NCI-H774 (cell line): Measurements from ENCODE around the gene ZDHHC21.

Experiments used
- DNase-seq: peaks from one replicate; lab custom pipeline; 2025; lab: John Stamatoyannopoulos, UW

The ZDHHC21 gene

GRCh38 chr9:14616188-14616982, 76.8 kb downstream of the ZDHHC21 start:
- DNase-seq: peak; percentile 47

GRCh38 chr9:14608540-14608939, 84.7 kb downstream of the ZDHHC21 start:
- DNase-seq: peak; percentile 89

- DNase-seq: no peak
Observed at GRCh38 chr9:14597171-14597799, 95.9 kb downstream of the ZDHHC21 start.

- no peak for DNase-seq
Observed at GRCh38 chr9:14593406-14593805, 99.8 kb downstream of the ZDHHC21 start.

GRCh38 chr9:14591411-14591810, 101.8 kb downstream of the ZDHHC21 start:
- DNase-seq: no peak

- no peak for DNase-seq
Observed at GRCh38 chr9:14585730-14586473, 107.3 kb downstream of the ZDHHC21 start.

- DNase-seq: peak; percentile 18
Observed at GRCh38 chr9:14584571-14584970, 108.7 kb downstream of the ZDHHC21 start.

- no peak for DNase-seq
Observed at GRCh38 chr9:14578030-14578429, 115.2 kb downstream of the ZDHHC21 start.

- no peak for DNase-seq
Observed at GRCh38 chr9:14574173-14574572, 119.1 kb downstream of the ZDHHC21 start.

GRCh38 chr9:14573319-14573718, 119.9 kb downstream of the ZDHHC21 start:
- DNase-seq: no peak

- DNase-seq: no peak
Observed at GRCh38 chr9:14565352-14566016, 127.7 kb downstream of the ZDHHC21 start.

GRCh38 chr9:14563902-14564624, 129.2 kb downstream of the ZDHHC21 start:
- no peak for DNase-seq

- DNase-seq: no peak
Observed at GRCh38 chr9:14561929-14562405, 131.3 kb downstream of the ZDHHC21 start.
